H1 (cell line): ENCODE results near the gene EYA2. TPM values are rescaled to one million over a fixed set of nuclear protein-coding genes. Genes with fewer than 3 reads are reported as not detected.

Experiments
- ATF2 ChIP-seq: IDR thresholded peaks from 2 replicates; pipeline ENCODE4 v1.6.1; 2012; ENCODE audit warnings: low read length, inconsistent platforms
- BRCA1 ChIP-seq: IDR thresholded peaks from 2 replicates; pipeline ENCODE4 v1.6.1; 2012; ENCODE audit warnings: low read depth, low read length, improper control_type of control experiment
- CEBPB ChIP-seq: IDR thresholded peaks from 2 replicates; pipeline ENCODE4 v1.6.1; 2012; ENCODE audit warnings: low read depth, low read length
- CHD7 ChIP-seq: fragments of 300-600 bp; sonication (generic); IDR thresholded peaks from 2 replicates; pipeline ENCODE4 v1.7.1; 2012; ENCODE audit warnings: low read length, moderate library complexity, mild to moderate bottlenecking, inconsistent platforms; ENCODE audit not compliant: insufficient replicate concordance
- JUN ChIP-seq: IDR thresholded peaks from 2 replicates; pipeline ENCODE4 v1.6.1; 2011; ENCODE audit warnings: low read depth, mild to moderate bottlenecking, improper control_type of control experiment, low read length
- KDM4A ChIP-seq: IDR thresholded peaks from one replicate; pipeline ENCODE4 v1.7.1; 2012; ENCODE audit warnings: low read depth, mild to moderate bottlenecking, moderate library complexity, low read length, inconsistent platforms; ENCODE audit not compliant: severe bottlenecking
- NRF1 ChIP-seq: IDR thresholded peaks from 2 replicates; pipeline ENCODE4 v1.6.1; 2011; ENCODE audit warnings: mild to moderate bottlenecking, low read depth, low read length, improper control_type of control experiment
- RXRA ChIP-seq: IDR thresholded peaks from 2 replicates; pipeline ENCODE4 v1.6.1; 2011; ENCODE audit warnings: low read depth, mild to moderate bottlenecking, low read length, moderate library complexity; ENCODE audit not compliant: insufficient read depth
- SP1 ChIP-seq: IDR thresholded peaks from 2 replicates; pipeline ENCODE4 v1.6.1; 2011; ENCODE audit warnings: low read depth, low read length
- SUZ12 ChIP-seq: fragments of 200-600 bp; sonication (generic); IDR thresholded peaks from 2 replicates; pipeline ENCODE4 v1.6.1; 2012; ENCODE audit warnings: mild to moderate bottlenecking, inconsistent platforms, low read length, moderate library complexity, mixed read lengths
- TAF1 ChIP-seq: IDR thresholded peaks from 2 replicates; pipeline ENCODE4 v1.6.1; 2011; ENCODE audit warnings: mild to moderate bottlenecking, low read depth, low read length
- polyA plus RNA-seq, 7 experiments: library from polyadenylated mRNA; depleted of rRNA in 3 of 7; stranded (reverse) in 5 of 7; unstranded in 2 of 7; fragments of >200 nt in 5 of 7; fragments of 200-250 nt in 2 of 7; gene quantifications; 1 replicate in 5 of 7; 2 replicates in 1 of 7; 4 replicates in 1 of 7; pipeline versions ENCODE4 v1.2.1 to v1.2.3, GENCODE V29; 2011 to 2013; ENCODE audit warnings: missing spikeins in 2 of 7, mixed read lengths in 2 of 7
- total RNA-seq: library from RNA; stranded (reverse); fragmentation: NEBNext Ultra II Directional; extraction: Animal tissue kit (Norgen Biotek cat#: 25700); gene quantifications from 2 replicates; pipeline ENCODE4 v1.2.1, GENCODE V29; 2021

EYA2 gene
- total and polyA plus RNA-seq, 2 of the 8 experiments (the other 6 are each of a cell fraction or from before 2014, with no cell fraction given) = 1.6 to 1.7 TPM

GRCh38 chr20:47122560-47122959 is 227.9 kb downstream of the EYA2 start (continued):
- TF ChIP-seq CHD7 = no peak
- TF ChIP-seq NRF1 = no peak
- TF ChIP-seq JUN = no peak
- no peak for TF ChIP-seq SUZ12
- no peak for TF ChIP-seq SP1
- TF ChIP-seq CEBPB = no peak
- no peak for TF ChIP-seq RXRA
- TF ChIP-seq BRCA1 = no peak
- TF ChIP-seq TAF1 = no peak
- no peak for TF ChIP-seq ATF2
- TF ChIP-seq KDM4A = no peak
